ENCODE measurements around the gene ENPP1.
"Not testable (repeated sequence)": the region's sequence is repeated elsewhere in the genome, so short reads cannot be mapped to it uniquely, and the experiment has no call there.

ENPP1 gene

GRCh38 chr6:131832363-131832762, 24.5 kb downstream of the ENPP1 start:
- DNase-seq = no peak

- DNase-seq = no peak
These were observed 30.2 kb downstream of the ENPP1 start for GRCh38 chr6:131838051-131838450.

GRCh38 chr6:131839388-131839787, 31.6 kb downstream of the ENPP1 start:
- DNase-seq = no peak

- DNase-seq = no peak
These were observed 32.6 kb downstream of the ENPP1 start for GRCh38 chr6:131840441-131840840.

- no peak for DNase-seq
These were observed 33.2 kb downstream of the ENPP1 start for GRCh38 chr6:131840936-131841583.

GRCh38 chr6:131843768-131844167, 35.9 kb downstream of the ENPP1 start:
- DNase-seq = no peak

- no peak for DNase-seq
These were observed 36.5 kb downstream of the ENPP1 start for GRCh38 chr6:131844243-131844841.

- no peak for DNase-seq
These were observed 38.3 kb downstream of the ENPP1 start for GRCh38 chr6:131846023-131846663.

GRCh38 chr6:131846905-131847304, 39.1 kb downstream of the ENPP1 start:
- DNase-seq = no peak

- no peak for DNase-seq
These were observed 42.0 kb downstream of the ENPP1 start for GRCh38 chr6:131849799-131850198.

GRCh38 chr6:131851049-131851769, 43.4 kb downstream of the ENPP1 start:
- no peak for DNase-seq

- no peak for DNase-seq
These were observed 44.4 kb downstream of the ENPP1 start for GRCh38 chr6:131852200-131852599.

GRCh38 chr6:131854803-131855202, 47.0 kb downstream of the ENPP1 start:
- no peak for DNase-seq

GRCh38 chr6:131858765-131859415, 51.1 kb downstream of the ENPP1 start:
- DNase-seq = no peak

GRCh38 chr6:131859658-131860057, 51.8 kb downstream of the ENPP1 start:
- not testable (repeated sequence) for DNase-seq

GRCh38 chr6:131861381-131861780, 53.6 kb downstream of the ENPP1 start:
- no peak for DNase-seq

GRCh38 chr6:131862476-131862875, 54.7 kb downstream of the ENPP1 start:
- DNase-seq = no peak

- no peak for DNase-seq
These were observed 59.9 kb downstream of the ENPP1 start for GRCh38 chr6:131867744-131868143.

- no peak for DNase-seq
These were observed 61.0 kb downstream of the ENPP1 start for GRCh38 chr6:131868836-131869235.

- no peak for DNase-seq
These were observed 67.8 kb downstream of the ENPP1 start for GRCh38 chr6:131875647-131876046.

- no peak for DNase-seq
These were observed 68.7 kb downstream of the ENPP1 start for GRCh38 chr6:131876545-131876944.

- no peak for DNase-seq
These were observed 70.4 kb downstream of the ENPP1 start for GRCh38 chr6:131877999-131878789.

All from right forelimb (tissue), 1 donor.